ENCODE measurements around the gene STAT6.

The STAT6 gene, protein sequence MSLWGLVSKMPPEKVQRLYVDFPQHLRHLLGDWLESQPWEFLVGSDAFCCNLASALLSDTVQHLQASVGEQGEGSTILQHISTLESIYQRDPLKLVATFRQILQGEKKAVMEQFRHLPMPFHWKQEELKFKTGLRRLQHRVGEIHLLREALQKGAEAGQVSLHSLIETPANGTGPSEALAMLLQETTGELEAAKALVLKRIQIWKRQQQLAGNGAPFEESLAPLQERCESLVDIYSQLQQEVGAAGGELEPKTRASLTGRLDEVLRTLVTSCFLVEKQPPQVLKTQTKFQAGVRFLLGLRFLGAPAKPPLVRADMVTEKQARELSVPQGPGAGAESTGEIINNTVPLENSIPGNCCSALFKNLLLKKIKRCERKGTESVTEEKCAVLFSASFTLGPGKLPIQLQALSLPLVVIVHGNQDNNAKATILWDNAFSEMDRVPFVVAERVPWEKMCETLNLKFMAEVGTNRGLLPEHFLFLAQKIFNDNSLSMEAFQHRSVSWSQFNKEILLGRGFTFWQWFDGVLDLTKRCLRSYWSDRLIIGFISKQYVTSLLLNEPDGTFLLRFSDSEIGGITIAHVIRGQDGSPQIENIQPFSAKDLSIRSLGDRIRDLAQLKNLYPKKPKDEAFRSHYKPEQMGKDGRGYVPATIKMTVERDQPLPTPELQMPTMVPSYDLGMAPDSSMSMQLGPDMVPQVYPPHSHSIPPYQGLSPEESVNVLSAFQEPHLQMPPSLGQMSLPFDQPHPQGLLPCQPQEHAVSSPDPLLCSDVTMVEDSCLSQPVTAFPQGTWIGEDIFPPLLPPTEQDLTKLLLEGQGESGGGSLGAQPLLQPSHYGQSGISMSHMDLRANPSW

DNA sequence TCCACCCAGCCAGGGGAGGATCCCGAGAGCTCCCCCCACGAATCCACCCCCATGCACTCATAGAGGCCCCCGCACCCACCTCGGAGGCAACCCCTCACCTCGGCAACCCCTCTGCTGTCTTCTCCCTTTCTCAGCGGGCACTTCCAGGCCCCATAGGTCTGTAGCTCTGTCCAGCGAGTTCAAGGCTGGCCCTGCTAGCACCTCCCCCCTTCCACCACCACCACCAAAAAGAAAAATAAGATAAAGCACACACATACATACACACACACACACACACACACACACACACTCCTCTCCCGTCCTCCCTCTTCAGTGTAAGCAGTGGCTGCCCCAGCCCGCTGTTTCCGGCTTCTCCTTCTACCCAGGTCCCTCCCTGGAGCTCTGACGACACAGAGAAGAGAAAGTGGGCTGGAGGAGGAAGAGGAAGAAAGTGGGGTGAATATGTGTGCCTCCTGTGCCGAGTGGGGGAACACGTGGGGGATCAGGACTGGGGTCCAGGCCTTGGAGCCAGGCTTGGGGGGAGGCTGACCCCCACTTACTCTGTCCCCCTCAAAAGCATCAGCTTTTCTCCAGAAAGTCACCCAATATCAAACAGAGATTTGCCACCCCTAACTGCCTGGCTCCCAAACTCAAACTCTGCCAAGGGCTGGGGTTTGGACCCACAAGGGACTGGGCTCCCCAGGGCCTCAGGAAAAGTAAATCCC lies at the start of gene STAT6:
Gene STAT6, minus strand, starts transcription at position 332 of the 704 bp plus-strand sequence. CDS start 3,084 bp downstream, outside the sequence.
- peak; percentile 82 for DNase-seq

DNA sequence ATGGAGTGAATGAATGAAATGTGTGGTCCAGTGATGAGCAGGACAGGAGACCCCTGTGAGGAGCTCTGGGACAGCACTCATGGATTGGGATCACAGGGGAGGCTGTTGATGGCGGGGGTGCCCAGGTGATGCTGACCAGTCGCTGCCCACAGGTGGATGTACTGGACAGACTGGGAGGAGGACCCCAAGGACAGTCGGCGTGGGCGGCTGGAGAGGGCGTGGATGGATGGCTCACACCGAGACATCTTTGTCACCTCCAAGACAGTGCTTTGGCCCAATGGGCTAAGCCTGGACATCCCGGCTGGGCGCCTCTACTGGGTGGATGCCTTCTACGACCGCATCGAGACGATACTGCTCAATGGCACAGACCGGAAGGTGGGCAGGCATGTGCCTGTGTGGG lies 49.6 kb upstream of the STAT6 start:
- DNase-seq: no peak

DNA sequence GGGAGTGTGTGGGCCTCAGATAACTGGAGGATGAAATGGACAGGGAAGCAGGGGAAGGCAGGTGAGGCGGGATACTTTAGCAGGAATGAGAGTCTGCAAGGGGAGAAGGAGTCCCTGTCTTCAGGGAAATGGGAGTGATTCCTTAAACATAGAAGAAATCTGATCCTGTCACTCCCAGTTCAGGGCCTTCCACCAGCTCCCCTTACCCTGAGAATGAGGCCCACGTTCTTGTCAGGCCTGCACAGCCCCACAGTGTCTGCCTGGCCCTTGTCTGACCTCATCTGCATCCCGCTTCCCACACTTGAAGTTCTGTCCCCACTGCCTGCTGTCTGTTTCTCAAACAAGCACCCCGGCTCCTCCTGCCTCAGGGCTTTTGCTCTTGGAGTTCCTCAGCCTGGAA lies 48.9 kb upstream of the STAT6 start:
- DNase-seq: no peak

DNA sequence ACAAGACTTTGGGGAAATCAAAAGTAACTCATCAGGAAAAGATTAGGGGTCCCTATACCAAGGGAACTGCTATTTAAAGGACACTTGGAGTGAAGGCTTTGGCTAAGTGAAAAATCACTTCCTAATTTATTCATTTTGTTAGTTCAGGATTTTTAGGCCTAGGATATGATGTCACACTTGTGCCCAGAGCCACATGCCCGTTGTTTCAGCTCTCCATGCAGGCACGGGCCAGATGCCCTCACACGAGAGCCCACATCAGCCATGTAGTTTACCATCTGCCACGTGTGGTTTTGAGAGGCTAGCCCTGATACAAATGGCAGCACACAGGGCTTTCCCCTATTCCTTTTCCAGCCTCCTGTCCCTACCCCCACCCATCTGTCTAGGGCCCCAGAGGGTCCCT lies 48.1 kb upstream of the STAT6 start:
- DNase-seq: no peak

DNA sequence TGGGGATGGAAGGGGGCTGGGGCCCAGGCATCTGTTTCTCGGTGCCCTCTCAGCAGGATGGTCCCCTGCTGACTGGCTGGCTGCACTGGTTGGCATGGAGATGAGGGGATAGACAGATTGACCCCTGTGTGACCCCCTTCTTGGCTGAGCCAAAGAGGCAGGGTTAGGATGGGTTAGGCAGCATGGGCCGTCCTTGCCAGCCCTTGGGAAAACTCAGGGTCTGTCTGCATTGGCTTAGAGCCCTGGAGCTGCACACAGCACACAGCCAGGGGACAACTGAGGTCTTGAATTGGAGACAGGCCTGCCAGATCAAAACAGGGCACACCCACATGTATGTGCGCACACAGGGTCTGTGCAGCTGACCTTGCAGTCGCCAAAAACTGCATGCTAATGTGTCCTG lies 47.5 kb upstream of the STAT6 start:
- DNase-seq: no peak

DNA sequence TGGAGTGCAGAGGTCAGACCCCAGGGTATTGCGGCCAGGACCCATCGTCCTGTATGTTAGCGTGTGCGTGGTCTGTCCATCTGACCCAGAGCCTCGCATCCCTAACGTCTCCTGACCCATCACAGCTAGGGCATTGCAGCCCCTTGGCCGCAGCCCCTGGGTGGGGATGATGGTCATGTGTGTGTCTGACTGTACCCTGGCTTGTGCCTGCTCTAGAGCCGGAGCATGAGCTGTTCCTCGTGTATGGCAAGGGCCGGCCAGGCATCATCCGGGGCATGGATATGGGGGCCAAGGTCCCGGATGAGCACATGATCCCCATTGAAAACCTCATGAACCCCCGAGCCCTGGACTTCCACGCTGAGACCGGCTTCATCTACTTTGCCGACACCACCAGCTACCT lies 47.0 kb upstream of the STAT6 start:
- no peak for DNase-seq

DNA sequence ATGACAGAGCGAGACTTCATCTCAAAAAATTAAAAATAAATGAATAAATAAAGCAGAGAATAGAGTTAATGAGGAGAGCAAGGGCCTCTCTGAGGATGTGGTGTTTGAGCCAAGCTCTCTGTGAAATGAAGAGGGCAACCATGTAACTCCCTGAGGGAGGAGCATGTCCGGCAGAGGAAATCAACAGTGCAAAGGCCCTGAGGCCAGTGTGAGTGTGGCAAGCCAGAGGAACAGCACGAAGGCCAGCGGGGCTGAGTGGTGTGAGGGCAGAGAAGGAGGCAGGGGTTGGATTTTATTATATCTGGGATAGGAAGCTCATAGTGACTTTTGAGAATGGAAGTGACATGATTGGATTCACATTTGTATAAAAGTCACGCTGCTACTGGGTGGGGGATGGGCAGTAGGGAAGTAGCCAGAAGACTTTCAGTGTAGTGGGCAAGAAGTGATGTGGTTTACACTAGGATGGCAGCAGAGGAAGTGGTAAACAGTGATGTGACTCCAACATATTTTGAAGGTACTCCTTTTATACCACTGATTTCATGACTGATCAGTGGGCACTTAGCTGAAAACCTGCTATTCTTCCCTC lies 46.5 kb upstream of the STAT6 start:
- DNase-seq: no peak

DNA sequence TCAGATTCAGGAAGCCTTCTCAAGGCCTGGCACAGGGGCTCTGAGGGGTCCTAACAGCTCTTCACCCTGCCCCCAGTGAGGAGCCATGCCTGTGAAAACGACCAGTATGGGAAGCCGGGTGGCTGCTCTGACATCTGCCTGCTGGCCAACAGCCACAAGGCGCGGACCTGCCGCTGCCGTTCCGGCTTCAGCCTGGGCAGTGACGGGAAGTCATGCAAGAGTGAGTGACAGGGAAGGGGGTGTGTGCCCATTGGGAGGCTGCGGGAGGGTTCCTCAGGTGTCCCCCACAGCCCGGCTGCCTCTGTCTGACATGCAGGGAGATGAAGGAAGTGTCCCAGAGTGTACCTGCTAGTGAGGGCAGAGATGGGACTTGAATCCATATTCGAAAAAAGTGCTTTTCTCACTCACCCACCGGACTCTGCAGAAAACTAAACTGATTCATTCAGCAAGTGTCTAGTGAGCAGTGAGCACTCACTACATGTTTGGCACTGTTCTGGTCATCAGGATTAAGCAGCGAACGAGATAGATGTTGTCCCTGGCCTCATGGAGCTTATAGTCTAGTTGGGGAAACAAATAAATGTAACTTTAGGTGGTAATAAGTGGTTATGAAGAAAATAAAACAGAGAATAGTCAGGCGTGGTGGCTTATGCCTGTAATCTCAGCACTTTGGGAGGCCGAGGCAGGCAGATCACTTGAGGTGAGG lies 45.7 kb upstream of the STAT6 start:
- no peak for DNase-seq

DNA sequence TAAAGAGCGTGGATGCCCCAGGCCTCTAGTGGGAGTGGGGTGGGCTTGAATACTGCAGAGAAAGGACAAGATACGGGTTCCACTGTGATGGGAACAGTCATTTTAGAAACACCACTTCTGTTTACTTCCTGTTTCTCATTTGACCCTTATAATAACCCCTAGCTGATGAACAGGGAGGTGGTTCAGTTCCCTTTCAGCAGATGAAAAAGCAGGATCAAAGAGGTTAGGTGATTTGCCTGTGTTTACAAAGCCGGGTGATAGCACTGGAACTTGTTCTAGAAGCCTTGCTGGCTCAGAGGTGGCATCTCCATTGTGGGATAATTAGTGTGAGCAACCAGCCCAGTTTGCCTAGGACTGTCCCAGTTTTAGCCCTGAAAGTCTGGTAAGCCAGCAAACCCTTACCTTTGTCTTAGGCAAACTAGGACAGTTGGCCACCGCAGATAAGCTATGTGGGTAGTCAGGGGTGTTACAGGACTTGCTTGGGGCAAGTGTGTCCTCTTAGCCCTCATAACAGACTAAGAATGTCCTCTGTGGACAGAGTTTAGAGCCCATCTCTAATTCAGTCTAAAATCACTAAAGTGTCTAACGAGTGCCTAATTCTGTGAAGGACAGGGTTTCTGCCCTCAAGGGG lies 43.8 kb upstream of the STAT6 start:
- no peak for DNase-seq

DNA sequence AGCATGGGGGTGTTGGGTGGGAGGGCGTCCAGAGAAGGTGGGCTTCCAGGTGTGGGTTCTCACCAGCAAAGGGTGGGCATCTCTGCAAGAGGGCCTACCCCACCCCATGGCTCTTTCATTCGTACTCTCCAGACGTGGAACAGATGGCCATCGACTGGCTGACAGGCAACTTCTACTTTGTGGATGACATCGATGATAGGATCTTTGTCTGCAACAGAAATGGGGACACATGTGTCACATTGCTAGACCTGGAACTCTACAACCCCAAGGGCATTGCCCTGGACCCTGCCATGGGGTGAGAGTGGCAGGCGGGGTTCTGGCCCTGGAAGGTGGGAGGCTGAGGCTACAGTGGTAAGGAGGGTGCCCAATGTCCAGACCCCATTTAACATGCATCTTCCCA lies 42.9 kb upstream of the STAT6 start:
- DNase-seq: no peak

DNA sequence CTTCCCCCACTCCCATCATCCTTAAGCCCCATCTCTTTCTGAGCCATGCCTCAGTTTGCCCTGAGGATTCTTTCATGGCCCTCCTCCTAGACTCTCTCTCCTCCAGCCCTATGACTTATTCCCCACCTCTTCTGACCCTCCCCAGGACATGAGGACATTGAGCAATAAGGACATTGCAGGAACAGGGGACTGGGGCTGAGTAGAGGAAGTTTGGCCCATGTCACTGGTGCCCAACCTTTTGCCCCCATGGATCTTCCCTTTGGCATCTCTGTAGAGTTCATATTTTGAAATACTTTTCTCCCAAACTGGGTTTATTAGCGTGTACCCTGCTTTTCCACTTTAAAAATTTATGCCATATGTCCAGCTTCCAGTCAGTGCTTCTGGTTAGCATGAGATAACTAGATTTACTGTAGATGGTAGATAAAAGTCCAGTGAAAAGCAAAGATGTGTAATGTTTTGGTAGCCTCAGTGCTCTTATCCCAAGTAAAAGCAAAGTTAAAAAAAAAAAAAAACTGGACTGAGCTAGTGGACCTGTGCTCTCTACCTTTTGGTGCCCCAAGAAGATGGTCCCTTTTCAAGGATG lies 42.3 kb upstream of the STAT6 start:
- DNase-seq: no peak

DNA sequence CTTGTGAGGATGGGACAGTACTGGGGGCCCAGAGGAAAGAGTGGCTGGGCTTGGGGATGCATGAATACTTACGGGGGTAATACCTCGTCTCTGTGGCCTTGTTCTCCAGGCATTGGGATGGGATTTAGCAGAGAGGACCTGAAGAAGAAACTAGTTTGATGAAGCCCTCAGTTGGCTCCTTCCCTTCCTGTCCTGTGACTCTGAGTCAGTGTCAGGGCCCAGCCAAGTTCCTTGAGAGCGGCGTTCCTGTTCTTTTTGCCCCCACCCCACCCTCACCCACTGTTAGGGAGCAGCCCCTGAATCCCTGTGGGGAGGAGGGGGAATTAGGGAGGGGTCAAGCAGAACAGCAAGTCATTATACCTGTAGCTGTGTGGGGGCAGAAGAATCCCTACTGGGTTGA lies 41.5 kb upstream of the STAT6 start:
- DNase-seq: no peak

DNA sequence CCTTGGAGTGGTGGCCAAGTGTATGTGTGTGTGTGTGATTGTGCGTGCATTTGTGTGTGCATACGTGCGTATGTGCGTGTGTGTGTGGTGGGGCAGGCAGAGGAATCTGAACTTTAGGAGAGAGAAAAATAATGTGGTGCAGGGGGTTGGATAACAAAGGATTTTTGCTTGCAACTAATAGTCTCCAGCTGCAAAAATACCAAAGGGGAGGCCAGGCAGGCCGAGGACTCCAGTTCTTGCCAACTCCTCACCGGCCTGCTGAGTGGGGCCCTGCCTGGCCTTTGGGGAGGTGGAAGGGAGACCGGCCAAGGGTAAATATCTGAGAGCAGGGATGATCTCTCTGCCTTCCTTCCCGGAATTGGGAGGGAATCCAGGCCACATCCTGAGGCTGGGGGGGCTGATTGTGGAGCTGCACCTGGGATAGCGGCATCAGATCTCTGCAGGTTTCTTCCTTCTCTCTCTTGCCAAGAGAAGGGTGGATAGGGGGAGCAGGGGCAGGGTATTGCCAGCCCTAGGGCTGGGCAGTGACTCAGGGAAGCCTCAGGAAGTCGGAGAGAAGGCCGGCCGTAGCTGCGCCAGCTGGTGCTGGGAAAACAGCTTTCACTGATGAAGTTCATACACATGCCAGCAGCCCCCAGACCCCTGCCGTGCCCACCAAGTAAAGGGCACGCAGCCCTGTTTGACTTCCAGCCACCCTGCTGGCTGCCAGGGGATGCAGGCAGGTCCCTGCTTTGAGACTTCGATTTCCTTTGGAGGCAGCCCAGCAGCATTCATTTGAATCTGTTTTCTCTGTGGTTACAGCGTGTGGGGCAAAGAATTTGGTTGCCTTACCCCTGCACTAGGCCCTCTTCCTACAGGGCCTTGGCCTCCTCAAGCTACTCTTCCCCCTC lies 40.8 kb upstream of the STAT6 start:
- no peak for DNase-seq

DNA sequence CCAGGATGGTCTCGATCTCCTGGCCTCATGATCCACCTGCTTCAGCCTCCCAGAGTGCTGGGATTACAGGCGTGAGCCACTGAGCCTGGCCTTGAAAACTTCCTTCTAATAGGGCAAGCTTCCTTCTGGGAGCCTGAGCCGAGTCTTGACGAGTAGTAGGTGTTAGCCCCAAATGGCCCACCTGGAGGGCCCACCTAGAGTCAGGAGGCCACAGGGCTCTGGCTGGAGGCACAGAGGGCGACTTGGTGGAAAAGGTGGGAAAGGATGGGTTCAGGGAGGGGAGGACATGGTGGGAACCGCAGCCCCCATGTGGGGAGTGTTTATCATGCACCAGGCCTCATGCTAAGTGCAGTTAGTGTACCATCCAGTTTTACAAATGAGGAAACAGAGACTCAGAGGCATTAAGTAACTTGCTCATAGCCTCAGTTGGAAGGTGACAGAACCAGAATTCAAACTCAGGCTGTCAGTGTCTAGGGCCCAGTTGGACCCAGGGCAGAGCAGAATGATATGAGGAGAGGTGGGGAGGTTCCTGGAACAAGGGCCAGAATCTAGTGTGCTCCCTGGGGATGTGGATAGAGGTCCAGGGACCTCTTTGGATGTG lies 39.3 kb upstream of the STAT6 start:
- no peak for DNase-seq

DNA sequence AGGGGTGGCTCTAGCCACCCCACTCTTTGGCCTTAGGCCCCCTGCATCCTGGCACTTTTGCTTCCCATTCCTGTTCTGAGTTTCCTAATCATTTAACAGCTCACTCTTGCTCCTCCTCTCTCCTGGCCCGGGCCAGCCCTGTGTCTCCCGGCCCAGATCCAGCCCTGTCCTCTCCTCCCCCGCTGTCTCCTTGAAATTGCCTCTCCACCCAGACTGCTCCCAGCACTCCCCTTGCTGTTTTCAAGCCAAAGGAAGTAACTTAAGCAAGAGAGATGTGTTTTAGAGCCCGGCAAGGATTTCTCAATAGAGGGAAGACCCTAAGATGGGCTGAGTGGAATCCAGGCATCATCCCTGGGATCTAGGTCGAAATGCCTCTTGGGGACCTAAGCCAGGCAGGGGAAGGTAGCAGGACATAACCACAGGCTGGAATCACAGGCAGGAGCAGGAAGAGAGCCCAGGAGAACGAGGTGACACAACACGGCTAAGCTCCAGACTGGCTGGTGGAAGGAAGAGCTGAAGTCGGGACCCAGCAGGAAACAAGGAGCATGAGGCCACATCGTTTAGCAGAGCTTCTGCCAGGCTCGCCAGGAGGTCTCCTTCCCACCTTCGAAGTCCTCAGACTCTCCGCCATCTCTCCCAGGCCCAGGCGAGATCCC lies 38.2 kb upstream of the STAT6 start:
- DNase-seq: no peak

DNA sequence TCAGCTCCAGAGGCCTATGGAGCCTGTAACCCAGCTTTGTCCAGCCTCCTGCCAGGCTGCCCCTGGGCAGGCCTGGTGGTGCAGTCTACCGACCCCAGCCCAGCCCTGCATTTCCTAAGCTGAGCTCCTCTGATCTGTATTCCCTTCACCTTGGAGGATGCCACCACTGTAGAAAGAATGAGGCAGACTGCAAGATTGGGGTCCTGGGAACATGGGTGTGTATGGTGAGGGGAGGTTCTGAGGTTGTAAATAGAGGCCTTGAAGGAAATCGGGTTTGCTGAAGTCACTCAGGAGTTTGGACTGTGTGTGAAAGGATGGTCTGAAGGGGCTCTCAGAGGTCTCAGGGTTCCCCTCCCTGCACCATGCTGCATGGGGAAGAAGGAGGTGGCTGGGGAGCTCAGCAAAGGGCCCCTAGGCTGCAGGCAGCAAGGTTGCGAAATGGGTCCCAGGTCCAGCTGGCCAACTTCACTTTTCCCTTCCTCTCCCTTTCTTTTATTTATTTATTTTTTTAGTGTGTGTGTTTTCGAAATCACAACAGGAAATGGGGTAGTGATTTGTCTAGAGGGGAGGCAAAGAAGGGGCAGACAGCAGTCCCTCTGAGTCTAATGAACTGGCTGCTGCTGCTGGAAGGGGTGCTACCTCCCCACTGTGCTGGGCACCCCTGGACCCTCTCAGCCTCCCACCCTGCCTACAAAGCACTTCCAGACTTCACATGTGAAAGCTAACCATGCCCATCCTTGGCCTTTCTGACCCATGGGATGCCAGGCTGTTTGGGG lies 37.5 kb upstream of the STAT6 start:
- DNase-seq: no peak

DNA sequence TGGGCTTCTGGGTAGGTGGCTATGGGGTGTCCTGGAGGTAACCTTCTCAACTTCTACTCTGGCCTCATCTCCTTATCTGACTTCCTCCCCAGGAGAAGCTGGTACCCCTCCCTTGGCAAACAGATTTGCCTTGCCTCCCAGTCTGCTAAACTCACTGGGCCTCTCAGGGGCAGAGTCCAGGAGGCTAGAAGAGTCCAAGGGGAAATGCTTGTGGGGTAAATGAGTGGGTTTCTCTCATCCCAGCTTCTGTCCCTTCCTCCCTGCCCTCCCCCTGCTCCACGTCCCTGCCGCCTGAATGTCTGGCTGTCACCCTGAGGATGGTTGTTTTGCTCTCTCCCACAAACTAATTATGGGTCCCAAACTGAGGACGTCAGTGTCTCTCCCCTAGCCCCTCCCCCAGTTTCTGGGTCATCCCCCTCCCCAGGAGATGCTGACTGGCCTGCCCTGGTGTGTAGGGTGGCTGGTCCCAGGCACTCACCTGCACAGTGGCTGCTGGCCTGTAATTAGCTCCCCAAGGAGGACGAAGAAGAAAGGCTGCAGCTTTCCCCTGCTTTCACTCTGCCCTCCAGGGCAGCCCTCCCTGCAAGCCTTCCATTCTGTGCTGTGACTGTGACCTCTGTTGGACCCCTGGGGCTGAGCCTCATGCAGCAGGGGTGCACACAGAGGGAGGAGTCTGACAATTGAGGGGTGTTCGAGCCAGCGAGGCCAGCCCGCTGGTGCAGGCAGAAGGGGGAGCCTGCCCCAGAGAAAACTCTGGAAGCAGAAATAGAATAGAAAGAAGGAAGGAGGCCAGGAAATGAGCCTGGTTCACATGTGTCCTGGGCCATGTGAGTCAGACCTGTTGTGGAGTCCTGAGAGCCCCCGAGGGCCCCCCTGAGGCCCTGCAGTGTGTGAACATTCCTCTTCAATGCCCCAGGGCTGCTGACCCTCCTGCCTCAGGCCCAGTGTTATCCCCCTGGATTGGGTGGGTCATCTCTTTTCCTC lies 36.1 kb upstream of the STAT6 start, which contains the start of gene LRP1-AS:
Gene LRP1-AS, minus strand, starts transcription at position 659 of the 984 bp plus-strand sequence.
- DNase-seq: no peak
